Heart left ventricle (tissue), 16 donors: ENCODE measurements around the gene INHA. TPM values are rescaled to one million over a fixed set of nuclear protein-coding genes. Genes with fewer than 3 reads are reported as not detected.
A peak's percentile ranks its signal among the peaks of the same experiment; 100 is the strongest.

Experiments used
- ATAC-seq, 4 donors: fragments of 200-7000 bp; cut with Tn5 transposase; one replicate each; pipeline ENCODE4 v1.9.1; 2020 to 2022; ENCODE audit warnings: moderate library complexity in 4 of 4, mild to moderate bottlenecking in 3 of 4, moderate number of reproducible peaks in 1 of 4
- DNase-seq, 5 donors: peaks; one replicate each; pipeline ENCODE4 v3.0.0-alpha.2; 2020
- H3K27ac ChIP-seq, 12 donors: fragments of 200-600 bp; sonication (generic) in 4 of 12; one replicate each; pipeline versions ENCODE4 v1.5.0 to v1.8.0; 2016 to 2022; ENCODE audit warnings: mild to moderate bottlenecking in 2 of 12
- H3K27me3 ChIP-seq, 9 donors: fragments of 200-600 bp; sonication (generic) in 2 of 9; one replicate each; pipeline versions ENCODE4 v1.5.1 to v1.8.0; 2016 to 2022; ENCODE audit warnings: mild to moderate bottlenecking in 3 of 9
- H3K36me3 ChIP-seq, 9 donors: fragments of 200-600 bp; sonication (generic) in 2 of 9; one replicate each; pipeline versions ENCODE4 v1.5.0 to v1.8.0; 2018 to 2022; ENCODE audit warnings: mild to moderate bottlenecking in 2 of 9
- H3K4me1 ChIP-seq, 12 donors: fragments of 200-600 bp; sonication (generic) in 4 of 12; one replicate each; pipeline versions ENCODE4 v1.5.0 to v1.8.0; 2016 to 2022; ENCODE audit warnings: mild to moderate bottlenecking in 3 of 12
- H3K4me3 ChIP-seq, 12 donors: fragments of 200-600 bp; sonication (generic) in 4 of 12; one replicate each; pipeline versions ENCODE4 v1.5.0 to v1.8.0; 2017 to 2022; ENCODE audit warnings: mild to moderate bottlenecking in 9 of 12, moderate library complexity in 4 of 12
- H3K9me3 ChIP-seq, 12 donors: fragments of 200-600 bp; sonication (generic) in 4 of 12; one replicate each; pipeline versions ENCODE4 v1.5.0 to v1.8.0; 2016 to 2022; ENCODE audit warnings: mild to moderate bottlenecking in 1 of 12
- POLR2A ChIP-seq, 2 donors: fragments of 450-650 bp; IDR thresholded peaks; one replicate each; pipeline ENCODE4 v1.6.1; 2017; ENCODE audit warnings: antibody characterized with exemption in 2 of 2, mild to moderate bottlenecking in 2 of 2, moderate library complexity in 2 of 2
- WGBS, 4 donors: extraction: QIAGEN DNeasy Blood & Tissue Kit in 2 of 4; methylation state at CpG; one replicate each; pipeline versions ENCODE4 v1.1.5 to v1.1.7; 2013 to 2018; 5-methylcytosine and 5-hydroxymethylcytosine counted together
- intact Hi-C, 10 donors: fragments of 100-400 bp; cut with DNase I; formaldehyde crosslinking; loops; one replicate each; pipeline versions ENCODE4 v1.11.1 to v1.14.2; 2022
- long read RNA-seq, 3 donors: library from polyadenylated mRNA; unstranded; transcript quantifications; one replicate each; pipeline ENCODE4 v2.0.0, GENCODE V29; 2020 to 2021
- polyA plus RNA-seq, 2 donors: library from polyadenylated mRNA; stranded (reverse); fragments of 200-250 nt; gene quantifications; one replicate each; pipeline ENCODE4 v1.2.3, GENCODE V29; 2013
- total RNA-seq, 9 donors: library from RNA; depleted of rRNA in 2 of 9; stranded (reverse); fragments of >200 nt in 2 of 9; fragmentation: NEBNext Ultra II Directional in 3 of 9; extraction: Animal tissue kit (Norgen Biotek cat#: 25700) in 3 of 9; gene quantifications; one replicate each; pipeline versions ENCODE4 v1.1.0 to v1.2.4, GENCODE V29; 2016 to 2023
- TF ChIP-seq, protein P1 (sequence below), 12 donors: fragments of 200-600 bp; sonication (generic) in 4 of 12; IDR thresholded peaks; one replicate each; pipeline versions ENCODE4 v1.5.0 to v1.8.0; 2018 to 2022; ENCODE audit warnings: antibody characterized with exemption in 12 of 12, mild to moderate bottlenecking in 5 of 12
- donor health status: ischemic (EF 13 %, LVEDD 7.1; RV severe dilation, severe dysfunction).
- donor health status: healthy with polysubstance abuse.
- donor health status: DM: no; HTN: yes; CAD: no.
- donor health status: DM: no; HTN: no; CAD: no.
- donor health status: ischemic (EF 25% LVEDD 6.9; RV normal size, moderate dysfunction).
- donor health status: ischemic (EF 25% LVEDD 5.7; RV mildly dilated, moderate dysfunction).
- donor health status: healthy.
- donor health status: DM: yes; HTN: yes; CAD: no.
- donor health status: ischemic (EF 35%, LVEDD 5.7; RV mildly dilated, moderate dysfunction).
- donor health status: nonischemic (EF 11% LVEDD 7.7; RV severe dilation, severe dysfunction).
- donor health status: DM: yes; HTN: yes; CAD: no.
- donor health status: PGD.
- donor health status: ischemic (EF 29% LVEDD 5.4; RV normal size, mild dysfunction).
- donor health status: nonischemic (EF 23%, LVEDD 6.1; RV moderate dilation, normal function).

The INHA gene, protein sequence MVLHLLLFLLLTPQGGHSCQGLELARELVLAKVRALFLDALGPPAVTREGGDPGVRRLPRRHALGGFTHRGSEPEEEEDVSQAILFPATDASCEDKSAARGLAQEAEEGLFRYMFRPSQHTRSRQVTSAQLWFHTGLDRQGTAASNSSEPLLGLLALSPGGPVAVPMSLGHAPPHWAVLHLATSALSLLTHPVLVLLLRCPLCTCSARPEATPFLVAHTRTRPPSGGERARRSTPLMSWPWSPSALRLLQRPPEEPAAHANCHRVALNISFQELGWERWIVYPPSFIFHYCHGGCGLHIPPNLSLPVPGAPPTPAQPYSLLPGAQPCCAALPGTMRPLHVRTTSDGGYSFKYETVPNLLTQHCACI
- 10 to 100 TPM in 1 of 9 donors, 1 to 10 TPM in 7, under 1 TPM in 1; 0.52 to 14.2 (median 1.8) TPM for total RNA-seq
- polyA plus RNA-seq, result 10 to 100 TPM in 1 of 2 donors, 1 to 10 TPM in 1; 5.5 to 12.0 TPM
- long read RNA-seq, donor 1, result 0 reads
- long read RNA-seq, donor 2, transcript INHA-201 (2 exons, 1,468 nt), result major isoform, 16 of 21 reads
- long read RNA-seq, donor 2, partial matches to known transcripts, result 4 of 21 reads
- long read RNA-seq, donor 2, other reads (novel, unspliced or antisense), result 1 of 21 reads
- long read RNA-seq, donor 3, partial matches to known transcripts, result 0 of 1 reads
- long read RNA-seq, donor 3, other reads (novel, unspliced or antisense), result 0 of 1 reads

GRCh38 chr2:219572237-219573001 is at the start of gene INHA:
Gene INHA (plus strand): TSS chr2:219572310. CDS start chr2:219572375, 65 bp downstream.
- 79 to 88% (median 83%) methylated on average over 13 of the region's 13 CpGs for WGBS, 4 donors
- ATAC-seq (no peak), DNase-seq (no peak)
- intact Hi-C loops, result loop anchor here in 2 of 10 donors (5.0 kb wide), 2 partner anchors 55 to 60 kb away; partner anchors contain the start of gene SLC4A3 (in 1 of the 2)
- H3K4me3 ChIP-seq, result peak within 1 kb of the TSS; percentile 50 to 92 (median 68)
- peaks cover 0 to 16% (median 0%) of the 10 kb centered on the region in 9 donors for H3K36me3 ChIP-seq
- H3K4me1 ChIP-seq, result peaks cover 0 to 33% (median 10%) of the 10 kb centered on the region in 12 donors
- H3K27me3 ChIP-seq, result peaks cover 0 to 37% (median 0%) of the 10 kb centered on the region in 9 donors
- TF ChIP-seq POLR2A (IDR thresholded peaks at IDR 0.05), result no peak
- TF ChIP-seq, protein P1, sequence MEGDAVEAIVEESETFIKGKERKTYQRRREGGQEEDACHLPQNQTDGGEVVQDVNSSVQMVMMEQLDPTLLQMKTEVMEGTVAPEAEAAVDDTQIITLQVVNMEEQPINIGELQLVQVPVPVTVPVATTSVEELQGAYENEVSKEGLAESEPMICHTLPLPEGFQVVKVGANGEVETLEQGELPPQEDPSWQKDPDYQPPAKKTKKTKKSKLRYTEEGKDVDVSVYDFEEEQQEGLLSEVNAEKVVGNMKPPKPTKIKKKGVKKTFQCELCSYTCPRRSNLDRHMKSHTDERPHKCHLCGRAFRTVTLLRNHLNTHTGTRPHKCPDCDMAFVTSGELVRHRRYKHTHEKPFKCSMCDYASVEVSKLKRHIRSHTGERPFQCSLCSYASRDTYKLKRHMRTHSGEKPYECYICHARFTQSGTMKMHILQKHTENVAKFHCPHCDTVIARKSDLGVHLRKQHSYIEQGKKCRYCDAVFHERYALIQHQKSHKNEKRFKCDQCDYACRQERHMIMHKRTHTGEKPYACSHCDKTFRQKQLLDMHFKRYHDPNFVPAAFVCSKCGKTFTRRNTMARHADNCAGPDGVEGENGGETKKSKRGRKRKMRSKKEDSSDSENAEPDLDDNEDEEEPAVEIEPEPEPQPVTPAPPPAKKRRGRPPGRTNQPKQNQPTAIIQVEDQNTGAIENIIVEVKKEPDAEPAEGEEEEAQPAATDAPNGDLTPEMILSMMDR (IDR thresholded peaks at IDR 0.05), result no peak
- peak within 1 kb of the TSS; percentile 71 to 96 (median 90) for H3K27ac ChIP-seq
- no peaks in the 10 kb centered on the region for H3K9me3 ChIP-seq

GRCh38 chr2:219523031-219523671 is 49.0 kb upstream of the INHA start:
- Histone ChIP-seq H3K9me3 (no peaks in the 10 kb centered on the region), H3K4me1 (peaks cover 0 to 56% (median 23%) of the 10 kb centered on the region in 12 donors), H3K36me3 (no peaks in the 10 kb centered on the region), H3K4me3 (peak overlapping the region in 10 of 12 donors; percentile 1 to 41 (median 25)), H3K27ac (peak overlapping the region in 4 of 12 donors; percentile 39 to 80 (median 60)), H3K27me3 (peaks cover 8 to 78% (median 16%) of the 10 kb centered on the region in 9 donors)
- intact Hi-C loops, result no loop called here
- WGBS, 4 donors, result 34 to 45% (median 38%) methylated on average over 6 to 24 of the region's 24 CpGs
- ATAC-seq (no peak), DNase-seq (no peak)
- no peak for TF ChIP-seq POLR2A (IDR thresholded peaks at IDR 0.05)
- TF ChIP-seq, protein P1 (IDR thresholded peaks at IDR 0.05), result no peak

GRCh38 chr2:219524817-219525216 is 47.3 kb upstream of the INHA start:
- 90 to 100% (median 92%) methylated on average over 2 of the region's 2 CpGs for WGBS, 4 donors
- peaks cover 0 to 58% (median 25%) of the 10 kb centered on the region in 12 donors for H3K4me1 ChIP-seq
- no peak for DNase-seq

More at GRCh38 chr2:219524817-219525216, 47.3 kb upstream of the INHA start:
- intact Hi-C loops, result loop anchor here in 7 of 10 donors (2.0 to 5.0 kb wide), 4 partner anchors 33 to 120 kb away; no protein-coding TSS in a partner anchor
- H3K36me3 ChIP-seq, result no peaks in the 10 kb centered on the region
- ATAC-seq, result no peak
- no peak overlapping the region for H3K27ac ChIP-seq
- TF ChIP-seq, protein P1 (IDR thresholded peaks at IDR 0.05), result no peak
- TF ChIP-seq POLR2A (IDR thresholded peaks at IDR 0.05), result no peak
- H3K9me3 ChIP-seq, result no peaks in the 10 kb centered on the region
- H3K27me3 ChIP-seq, result peaks cover 8 to 80% (median 29%) of the 10 kb centered on the region in 9 donors
- no peak overlapping the region for H3K4me3 ChIP-seq
